Ishikawa (cell line): Measurements from ENCODE around the gene MAB21L2.

Source experiments
- RAD21 ChIP-seq: IDR thresholded peaks from 2 replicates; pipeline ENCODE4 v1.6.1; 2012; ENCODE audit warnings: low read depth
- TCF12 ChIP-seq: IDR thresholded peaks from 2 replicates; pipeline ENCODE4 v1.6.1; 2012; ENCODE audit warnings: low read depth
- YY1 ChIP-seq: IDR thresholded peaks from 2 replicates; pipeline ENCODE4 v1.6.1; 2012; ENCODE audit warnings: low read depth
- ZBTB7A ChIP-seq: IDR thresholded peaks from 2 replicates; pipeline ENCODE4 v1.6.1; 2012; ENCODE audit warnings: low read depth
- TF ChIP-seq, protein P1 (sequence below): IDR thresholded peaks from 2 replicates; pipeline ENCODE4 v1.6.1; 2012; ENCODE audit warnings: low read depth, mild to moderate bottlenecking

GRCh38 chr4:150600812-150601445 lies 19.0 kb downstream of the MAB21L2 start:
- TF ChIP-seq RAD21 (no peak), ZBTB7A (no peak), TCF12 (no peak), YY1 (no peak)
- TF ChIP-seq, protein P1, sequence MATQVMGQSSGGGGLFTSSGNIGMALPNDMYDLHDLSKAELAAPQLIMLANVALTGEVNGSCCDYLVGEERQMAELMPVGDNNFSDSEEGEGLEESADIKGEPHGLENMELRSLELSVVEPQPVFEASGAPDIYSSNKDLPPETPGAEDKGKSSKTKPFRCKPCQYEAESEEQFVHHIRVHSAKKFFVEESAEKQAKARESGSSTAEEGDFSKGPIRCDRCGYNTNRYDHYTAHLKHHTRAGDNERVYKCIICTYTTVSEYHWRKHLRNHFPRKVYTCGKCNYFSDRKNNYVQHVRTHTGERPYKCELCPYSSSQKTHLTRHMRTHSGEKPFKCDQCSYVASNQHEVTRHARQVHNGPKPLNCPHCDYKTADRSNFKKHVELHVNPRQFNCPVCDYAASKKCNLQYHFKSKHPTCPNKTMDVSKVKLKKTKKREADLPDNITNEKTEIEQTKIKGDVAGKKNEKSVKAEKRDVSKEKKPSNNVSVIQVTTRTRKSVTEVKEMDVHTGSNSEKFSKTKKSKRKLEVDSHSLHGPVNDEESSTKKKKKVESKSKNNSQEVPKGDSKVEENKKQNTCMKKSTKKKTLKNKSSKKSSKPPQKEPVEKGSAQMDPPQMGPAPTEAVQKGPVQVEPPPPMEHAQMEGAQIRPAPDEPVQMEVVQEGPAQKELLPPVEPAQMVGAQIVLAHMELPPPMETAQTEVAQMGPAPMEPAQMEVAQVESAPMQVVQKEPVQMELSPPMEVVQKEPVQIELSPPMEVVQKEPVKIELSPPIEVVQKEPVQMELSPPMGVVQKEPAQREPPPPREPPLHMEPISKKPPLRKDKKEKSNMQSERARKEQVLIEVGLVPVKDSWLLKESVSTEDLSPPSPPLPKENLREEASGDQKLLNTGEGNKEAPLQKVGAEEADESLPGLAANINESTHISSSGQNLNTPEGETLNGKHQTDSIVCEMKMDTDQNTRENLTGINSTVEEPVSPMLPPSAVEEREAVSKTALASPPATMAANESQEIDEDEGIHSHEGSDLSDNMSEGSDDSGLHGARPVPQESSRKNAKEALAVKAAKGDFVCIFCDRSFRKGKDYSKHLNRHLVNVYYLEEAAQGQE, result no peak
